Activated naive CD4-positive, alpha-beta T cell (primary cell): ENCODE data around the gene OTOGL.
A peak's percentile ranks its signal among the peaks of the same experiment; 100 is the strongest.

Source experiments
- DNase-seq, 4 experiments: peaks; one replicate each; lab custom pipeline; 2025; lab: John Stamatoyannopoulos, UW

Gene OTOGL

GRCh38 chr12:80099259-80099658, at the start of gene OTOGL:
OTOGL (plus strand) TSS chr12:80099537; CDS start chr12:80209432, 109,895 bp downstream.
- DNase-seq = no peak

- no peak for DNase-seq
Measured at GRCh38 chr12:80050236-80050635, 49.1 kb upstream of the OTOGL start.

- DNase-seq = no peak
Measured at GRCh38 chr12:80053051-80053790, 46.1 kb upstream of the OTOGL start.

- no peak for DNase-seq
Measured at GRCh38 chr12:80056232-80056631, 43.1 kb upstream of the OTOGL start.

GRCh38 chr12:80056845-80057244, 42.5 kb upstream of the OTOGL start:
- DNase-seq = no peak

GRCh38 chr12:80058586-80058985, 40.8 kb upstream of the OTOGL start:
- DNase-seq = no peak

GRCh38 chr12:80059102-80059501, 40.2 kb upstream of the OTOGL start:
- DNase-seq = no peak

- DNase-seq = no peak
Measured at GRCh38 chr12:80059875-80060274, 39.5 kb upstream of the OTOGL start.

- no peak for DNase-seq
Measured at GRCh38 chr12:80064269-80064668, 35.1 kb upstream of the OTOGL start.

- DNase-seq = no peak
Measured at GRCh38 chr12:80064951-80065350, 34.4 kb upstream of the OTOGL start.

GRCh38 chr12:80068173-80068572, 31.2 kb upstream of the OTOGL start:
- no peak for DNase-seq

GRCh38 chr12:80083892-80084614, 15.3 kb upstream of the OTOGL start:
- peak in 1 of 4 experiments; percentile 16 for DNase-seq

GRCh38 chr12:80086025-80086424, 13.3 kb upstream of the OTOGL start:
- DNase-seq = no peak

GRCh38 chr12:80087486-80088213, 11.7 kb upstream of the OTOGL start:
- DNase-seq = no peak

GRCh38 chr12:80100591-80100990, 1.3 kb downstream of the OTOGL start:
- DNase-seq = no peak

- DNase-seq = no peak
Measured at GRCh38 chr12:80101126-80101525, 1.8 kb downstream of the OTOGL start.

GRCh38 chr12:80107221-80107620, 7.9 kb downstream of the OTOGL start:
- DNase-seq = no peak

GRCh38 chr12:80116735-80117134, 17.4 kb downstream of the OTOGL start:
- no peak for DNase-seq

- no peak for DNase-seq
Measured at GRCh38 chr12:80118565-80119324, 19.4 kb downstream of the OTOGL start.

- DNase-seq = no peak
Measured at GRCh38 chr12:80120994-80121393, 21.7 kb downstream of the OTOGL start.

GRCh38 chr12:80121661-80122060, 22.3 kb downstream of the OTOGL start:
- DNase-seq = no peak

GRCh38 chr12:80129895-80130530, 30.7 kb downstream of the OTOGL start:
- DNase-seq = no peak
